GM12892 (cell line): ENCODE data around the gene IFT122.

Experiments used
- POLR2A ChIP-seq: IDR thresholded peaks from 2 replicates; pipeline ENCODE4 v1.6.1; 2011; ENCODE audit warnings: low read depth, low read length, control low read depth
- POLR2AphosphoS5 ChIP-seq: IDR thresholded peaks from 2 replicates; pipeline ENCODE4 v1.6.1; 2011; ENCODE audit warnings: low read depth, low read length, control low read depth
- TAF1 ChIP-seq: IDR thresholded peaks from 2 replicates; pipeline ENCODE4 v1.6.1; 2011; ENCODE audit warnings: low read depth, mild to moderate bottlenecking, control low read depth, low read length, borderline replicate concordance

GRCh38 chr3:129520960-129521359, 80.9 kb downstream of the IFT122 start:
- TF ChIP-seq TAF1 = no peak
- TF ChIP-seq POLR2AphosphoS5 = no peak
- TF ChIP-seq POLR2A = no peak
